HG02970 (cell line): ENCODE data around the gene SNAP91.
"Not testable (repeated sequence)": the region's sequence is repeated elsewhere in the genome, so short reads cannot be mapped to it uniquely, and the experiment has no call there.

Source experiments
- ATAC-seq: cut with Tn5 transposase; IDR thresholded peaks from one replicate; pipeline ENCODE4 v1.9.1; 2021; ENCODE audit warnings: mild to moderate bottlenecking, moderate library complexity, moderate number of reproducible peaks; ENCODE audit not compliant: unreplicated experiment, low FRiP score

Gene SNAP91

GRCh38 chr6:83633149-83633548 is 75.8 kb downstream of the SNAP91 start:
- no peak for ATAC-seq

- not testable (repeated sequence) for ATAC-seq
Measured at GRCh38 chr6:83629908-83630307, 79.0 kb downstream of the SNAP91 start.

- peak; percentile 57 for ATAC-seq
Measured at GRCh38 chr6:83615025-83615999, 93.6 kb downstream of the SNAP91 start.

GRCh38 chr6:83613378-83613777 is 95.5 kb downstream of the SNAP91 start:
- no peak for ATAC-seq

GRCh38 chr6:83609248-83609647 is 99.7 kb downstream of the SNAP91 start:
- no peak for ATAC-seq

- ATAC-seq = no peak
Measured at GRCh38 chr6:83605517-83605916, 103.4 kb downstream of the SNAP91 start.

- no peak for ATAC-seq
Measured at GRCh38 chr6:83603551-83603950, 105.3 kb downstream of the SNAP91 start.

GRCh38 chr6:83601119-83601518 is 107.8 kb downstream of the SNAP91 start:
- no peak for ATAC-seq

- ATAC-seq = no peak
Measured at GRCh38 chr6:83600459-83600858, 108.4 kb downstream of the SNAP91 start.

GRCh38 chr6:83597511-83597910 is 111.4 kb downstream of the SNAP91 start:
- ATAC-seq = no peak

- no peak for ATAC-seq
Measured at GRCh38 chr6:83597051-83597450, 111.8 kb downstream of the SNAP91 start.

GRCh38 chr6:83594941-83595340 is 114.0 kb downstream of the SNAP91 start:
- ATAC-seq = no peak

- ATAC-seq = no peak
Measured at GRCh38 chr6:83593395-83593785, 115.5 kb downstream of the SNAP91 start.

- ATAC-seq = peak; percentile 93
Measured at GRCh38 chr6:83592770-83593394, 116.0 kb downstream of the SNAP91 start.

- ATAC-seq = no peak
Measured at GRCh38 chr6:83590416-83590815, 118.5 kb downstream of the SNAP91 start.

GRCh38 chr6:83589076-83589475 is 119.8 kb downstream of the SNAP91 start:
- no peak for ATAC-seq

GRCh38 chr6:83578057-83578456 is 130.8 kb downstream of the SNAP91 start:
- ATAC-seq = no peak

- no peak for ATAC-seq
Measured at GRCh38 chr6:83574783-83575182, 134.1 kb downstream of the SNAP91 start.

GRCh38 chr6:83571663-83572185 is 137.2 kb downstream of the SNAP91 start:
- not testable (repeated sequence) for ATAC-seq

GRCh38 chr6:83558975-83559374 is 149.9 kb downstream of the SNAP91 start:
- no peak for ATAC-seq

- no peak for ATAC-seq
Measured at GRCh38 chr6:83556871-83557270, 152.0 kb downstream of the SNAP91 start.
